ENCODE data around the gene BRCC3. TPM values are rescaled to one million over a fixed set of nuclear protein-coding genes. Genes with fewer than 3 reads are reported as not detected.

BRCC3 gene
- total RNA-seq, 2 experiments from 2014 or later = 11.9 to 25.8 TPM

GRCh38 chrX:155086961-155087735 is 15.8 kb downstream of the BRCC3 start:
- no TSS peak for BruUV-seq (replicated peaks)
- H3K27ac ChIP-seq (ENCODE audit: low read depth, low read length, poor library complexity, severe bottlenecking) = no peak overlapping the region
- no peaks in the 10 kb centered on the region for H3K4me1 ChIP-seq (ENCODE audit: insufficient read depth, low read length, poor library complexity, severe bottlenecking)
- no peak overlapping the region for H2AFZ ChIP-seq (ENCODE audit: low read length)
- no peaks in the 10 kb centered on the region for H4K20me1 ChIP-seq (ENCODE audit: insufficient read depth, low read length)
- TF ChIP-seq CTCF (conservative IDR thresholded peaks at IDR 0.05; ENCODE audit: low read length) = no peak
- TF ChIP-seq EZH2phosphoT487 (IDR thresholded peaks at IDR 0.05; ENCODE audit: borderline replicate concordance, low read depth, low read length) = no peak
- no peak for DNase-seq (ENCODE audit: low spot score)
- H3K4me2 ChIP-seq (ENCODE audit: low read length) = no peak overlapping the region
- no peak overlapping the region for H3K4me3 ChIP-seq (ENCODE audit: low read depth, low read length, poor library complexity, severe bottlenecking)
- no peaks in the 10 kb centered on the region for H3K9me3 ChIP-seq (ENCODE audit: low read length)
- intact Hi-C loops (cut with micrococcal nuclease; ENCODE audit: unreplicated experiment) = loop anchor here (1.0 kb wide), 1 partner anchor 106 kb away; no protein-coding TSS in a partner anchor
- ChIA-PET CTCF (ENCODE audit: unreplicated experiment) (no interaction called here), POLR2A (interaction anchor here (0.7 kb wide), 1 partner anchor 9 kb away, joined by 3 read pairs; no protein-coding TSS in a partner anchor)
- peaks cover 51% of the 10 kb centered on the region for H3K36me3 ChIP-seq (ENCODE audit: insufficient read depth, low read length)
- H3K9me2 ChIP-seq (ENCODE audit: insufficient read depth, low read length) = no peaks in the 10 kb centered on the region
- no peaks in the 10 kb centered on the region for H3K79me2 ChIP-seq (ENCODE audit: insufficient read depth, low read depth, low read length)

GRCh38 chrX:155094468-155095061 is 23.3 kb downstream of the BRCC3 start:
- H3K36me3 ChIP-seq (ENCODE audit: insufficient read depth, low read length) = peaks cover 52% of the 10 kb centered on the region
- no TSS peak for BruUV-seq (replicated peaks)
- peak; percentile 79 for TF ChIP-seq CTCF (conservative IDR thresholded peaks at IDR 0.05; ENCODE audit: low read length)
- no peak for TF ChIP-seq EZH2phosphoT487 (IDR thresholded peaks at IDR 0.05; ENCODE audit: borderline replicate concordance, low read depth, low read length)
- H3K4me3 ChIP-seq (ENCODE audit: low read depth, low read length, poor library complexity, severe bottlenecking) = no peak overlapping the region
- H4K20me1 ChIP-seq (ENCODE audit: insufficient read depth, low read length) = no peaks in the 10 kb centered on the region
- intact Hi-C loops (cut with micrococcal nuclease; ENCODE audit: unreplicated experiment) = no loop called here
- ChIA-PET CTCF (ENCODE audit: unreplicated experiment) (no interaction called here), POLR2A (interaction anchor here (1.3 kb wide), 1 partner anchor 17 kb away, joined by 3 read pairs; no protein-coding TSS in a partner anchor)
- H3K4me2 ChIP-seq (ENCODE audit: low read length) = no peak overlapping the region
- H3K9me2 ChIP-seq (ENCODE audit: insufficient read depth, low read length) = no peaks in the 10 kb centered on the region
- no peaks in the 10 kb centered on the region for H3K79me2 ChIP-seq (ENCODE audit: insufficient read depth, low read depth, low read length)
- H3K27ac ChIP-seq (ENCODE audit: low read depth, low read length, poor library complexity, severe bottlenecking) = no peak overlapping the region
- DNase-seq (ENCODE audit: low spot score) = peak; percentile 46
- no peaks in the 10 kb centered on the region for H3K9me3 ChIP-seq (ENCODE audit: low read length)
- no peaks in the 10 kb centered on the region for H3K4me1 ChIP-seq (ENCODE audit: insufficient read depth, low read length, poor library complexity, severe bottlenecking)
- no peak overlapping the region for H2AFZ ChIP-seq (ENCODE audit: low read length)

GRCh38 chrX:155105919-155106318 is 34.6 kb downstream of the BRCC3 start:
- H4K20me1 ChIP-seq (ENCODE audit: insufficient read depth, low read length) = no peaks in the 10 kb centered on the region
- intact Hi-C loops (cut with micrococcal nuclease; ENCODE audit: unreplicated experiment) = no loop called here
- no peak for TF ChIP-seq EZH2phosphoT487 (IDR thresholded peaks at IDR 0.05; ENCODE audit: borderline replicate concordance, low read depth, low read length)
- no peak for TF ChIP-seq CTCF (conservative IDR thresholded peaks at IDR 0.05; ENCODE audit: low read length)
- H3K9me2 ChIP-seq (ENCODE audit: insufficient read depth, low read length) = no peaks in the 10 kb centered on the region
- no peak overlapping the region for H3K27ac ChIP-seq (ENCODE audit: low read depth, low read length, poor library complexity, severe bottlenecking)
- H3K79me2 ChIP-seq (ENCODE audit: insufficient read depth, low read depth, low read length) = no peaks in the 10 kb centered on the region
- H2AFZ ChIP-seq (ENCODE audit: low read length) = no peak overlapping the region
- POLR2A ChIA-PET = interaction anchor here (1.1 to 1.5 kb wide), 2 partner anchors 11 to 31 kb away, joined by 3 to 4 read pairs; no protein-coding TSS in a partner anchor
- no peaks in the 10 kb centered on the region for H3K9me3 ChIP-seq (ENCODE audit: low read length)
- H3K4me3 ChIP-seq (ENCODE audit: low read depth, low read length, poor library complexity, severe bottlenecking) = no peak overlapping the region
- no peak for DNase-seq (ENCODE audit: low spot score)
- no peak overlapping the region for H3K4me2 ChIP-seq (ENCODE audit: low read length)
- H3K36me3 ChIP-seq (ENCODE audit: insufficient read depth, low read length) = peaks cover 43% of the 10 kb centered on the region
- no peaks in the 10 kb centered on the region for H3K4me1 ChIP-seq (ENCODE audit: insufficient read depth, low read length, poor library complexity, severe bottlenecking)
- CTCF ChIA-PET (ENCODE audit: unreplicated experiment) = no interaction called here
- no TSS peak for BruUV-seq (replicated peaks)
